HG03139 (cell line): Measurements from ENCODE around the gene ENTHD1.
"Not testable (repeated sequence)": the region's sequence is repeated elsewhere in the genome, so short reads cannot be mapped to it uniquely, and the experiment has no call there.

Source experiments
- ATAC-seq: cut with Tn5 transposase; IDR thresholded peaks from one replicate; pipeline ENCODE4 v1.9.1; 2021; ENCODE audit not compliant: unreplicated experiment

ENTHD1 gene

GRCh38 chr22:39735776-39736175, 157.8 kb downstream of the ENTHD1 start:
- ATAC-seq, result no peak

- ATAC-seq, result no peak
Observed at GRCh38 chr22:39734866-39735265, 158.7 kb downstream of the ENTHD1 start.

DNA sequence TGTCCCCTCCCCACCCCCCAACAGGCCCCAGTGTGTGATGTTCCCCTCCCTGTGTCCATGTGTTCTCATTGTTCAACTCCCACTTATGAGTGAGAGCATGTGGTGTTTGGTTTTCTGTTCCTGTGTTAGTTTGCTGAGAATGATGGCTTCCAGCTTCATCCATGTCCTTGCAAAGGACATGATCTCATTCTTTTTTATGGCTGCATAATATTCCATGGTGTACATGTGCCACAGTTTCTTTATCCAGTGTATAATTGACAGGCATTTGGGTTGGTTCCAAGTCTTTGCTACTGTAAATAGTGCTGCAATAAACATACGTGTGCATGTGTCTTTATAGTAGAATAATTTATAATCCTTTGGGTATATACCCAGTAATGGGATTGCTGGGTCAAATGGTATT, 159.5 kb downstream of the ENTHD1 start:
- ATAC-seq, result not testable (repeated sequence)

GRCh38 chr22:39733191-39733590, 160.4 kb downstream of the ENTHD1 start:
- no peak for ATAC-seq

- ATAC-seq, result no peak
Observed at GRCh38 chr22:39732625-39733024, 160.9 kb downstream of the ENTHD1 start.

GRCh38 chr22:39731881-39732555, 161.5 kb downstream of the ENTHD1 start:
- ATAC-seq, result no peak

DNA sequence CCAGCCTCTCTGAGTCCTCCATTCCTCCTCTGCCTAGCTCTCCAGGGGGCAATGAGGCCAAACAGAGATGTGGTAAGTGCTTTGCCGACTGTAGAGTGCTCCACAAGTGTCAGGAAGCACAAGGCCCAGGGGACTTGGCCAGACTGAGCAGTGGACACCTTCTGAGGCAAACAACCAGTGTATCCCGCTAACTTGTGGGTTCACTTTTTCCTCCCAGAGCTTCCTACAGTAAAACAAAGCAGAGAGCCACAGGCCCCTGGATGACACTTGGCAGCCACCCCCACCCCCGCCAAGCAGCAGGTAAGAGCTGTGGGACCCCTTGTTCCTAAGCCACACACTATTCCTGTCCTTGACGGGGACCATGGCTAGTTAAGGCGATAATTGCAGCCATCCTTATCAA, 162.1 kb downstream of the ENTHD1 start:
- ATAC-seq, result no peak

GRCh38 chr22:39729141-39729934, 164.2 kb downstream of the ENTHD1 start:
- ATAC-seq, result no peak

GRCh38 chr22:39728236-39728860, 165.2 kb downstream of the ENTHD1 start:
- ATAC-seq, result no peak

- ATAC-seq, result no peak
Observed at GRCh38 chr22:39727541-39727940, 166.0 kb downstream of the ENTHD1 start.

DNA sequence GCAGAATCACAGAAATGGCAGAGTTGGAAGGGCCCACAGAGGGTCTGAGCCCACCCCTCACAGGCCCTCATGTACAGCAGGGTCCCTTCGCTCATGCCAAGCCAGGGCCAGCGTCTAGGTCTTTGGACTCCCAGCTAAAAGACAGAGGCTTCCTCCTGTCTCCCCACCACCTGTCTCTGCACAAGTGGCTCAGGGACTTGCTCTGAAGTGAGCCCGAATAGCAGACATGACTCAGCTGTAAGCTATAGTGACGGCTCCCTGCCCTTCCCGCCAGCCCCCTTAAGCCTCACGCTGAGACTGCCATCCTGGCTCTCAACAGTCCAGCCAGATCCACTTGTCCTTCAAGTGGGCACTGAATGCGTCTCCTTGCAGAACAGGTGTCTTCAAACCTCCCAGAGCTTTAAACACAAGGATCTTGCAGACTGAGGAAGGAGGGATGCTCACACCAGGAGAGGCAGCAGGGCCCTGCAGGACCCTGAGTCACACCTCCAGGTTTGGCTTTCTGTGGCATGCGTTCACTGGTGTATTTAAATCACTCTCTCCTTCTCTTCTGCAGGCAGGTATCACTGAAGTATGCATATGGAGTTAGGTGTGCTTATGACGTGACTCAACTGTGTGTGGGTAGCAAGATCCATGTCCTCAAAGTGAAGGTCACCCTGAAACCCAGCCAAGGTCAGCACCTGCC, 168.1 kb downstream of the ENTHD1 start:
- no peak for ATAC-seq

DNA sequence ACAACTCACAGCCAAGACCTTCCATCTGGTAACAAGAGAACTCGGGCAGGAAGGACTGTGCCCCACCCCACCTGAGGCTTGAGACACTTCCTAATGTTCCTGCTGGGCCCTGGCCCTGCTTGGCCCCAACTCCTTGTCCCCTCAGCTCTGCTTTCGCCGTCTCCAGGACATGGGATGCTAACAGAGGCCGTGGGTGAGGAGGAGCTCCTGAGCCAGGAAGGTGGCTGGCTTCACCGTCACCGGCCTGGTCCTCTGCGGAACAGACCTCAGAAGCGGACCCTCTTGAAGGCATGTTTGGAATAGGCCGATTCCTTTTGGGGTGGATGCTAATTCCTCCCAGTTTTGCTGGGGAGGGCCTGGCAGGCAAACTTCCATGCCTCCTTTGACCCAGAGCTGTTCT, 168.7 kb downstream of the ENTHD1 start:
- ATAC-seq, result no peak

- no peak for ATAC-seq
Observed at GRCh38 chr22:39724390-39724789, 169.2 kb downstream of the ENTHD1 start.

DNA sequence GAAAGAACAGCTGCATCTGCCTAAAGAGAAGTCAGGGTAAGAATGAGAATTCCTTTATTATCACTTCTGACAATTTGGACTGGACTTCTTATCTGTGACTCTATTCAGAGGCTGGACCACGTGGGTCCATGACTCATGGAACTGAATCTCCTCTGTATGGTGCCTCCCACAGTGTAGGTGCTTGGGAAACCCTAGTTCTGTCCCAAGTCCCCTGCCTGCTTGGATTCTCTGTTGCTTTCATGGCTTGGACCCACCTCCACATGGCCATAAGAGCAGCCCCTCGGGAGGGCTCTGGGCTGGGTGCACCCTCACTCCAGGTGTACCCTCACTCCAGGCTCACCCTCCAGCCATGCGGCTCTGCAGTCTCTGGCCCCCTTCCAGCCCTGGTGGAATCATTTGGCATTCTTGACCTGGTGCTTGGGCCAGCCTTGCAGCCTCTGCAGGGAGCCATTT, 169.6 kb downstream of the ENTHD1 start:
- ATAC-seq, result no peak

- no peak for ATAC-seq
Observed at GRCh38 chr22:39723463-39723862, 170.1 kb downstream of the ENTHD1 start.

DNA sequence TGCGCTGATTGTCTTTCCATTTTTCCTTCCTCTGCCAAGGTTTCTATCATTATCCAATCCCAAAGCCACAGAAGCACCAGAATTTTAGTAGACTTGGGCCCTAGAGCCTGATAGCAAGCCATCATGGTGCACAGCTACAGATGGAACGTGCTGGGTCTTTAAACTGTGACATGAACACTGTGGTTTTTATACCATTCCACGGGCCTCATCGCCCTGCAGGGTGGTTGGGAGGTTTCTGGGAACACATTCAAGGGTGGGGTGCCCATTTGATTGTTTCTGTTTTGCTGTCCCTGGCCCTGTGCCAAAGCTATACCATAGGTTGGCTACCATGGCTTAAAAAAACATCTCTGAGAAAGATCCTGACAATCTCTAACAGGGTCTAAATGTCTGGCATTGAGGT, 171.1 kb downstream of the ENTHD1 start:
- ATAC-seq, result no peak

DNA sequence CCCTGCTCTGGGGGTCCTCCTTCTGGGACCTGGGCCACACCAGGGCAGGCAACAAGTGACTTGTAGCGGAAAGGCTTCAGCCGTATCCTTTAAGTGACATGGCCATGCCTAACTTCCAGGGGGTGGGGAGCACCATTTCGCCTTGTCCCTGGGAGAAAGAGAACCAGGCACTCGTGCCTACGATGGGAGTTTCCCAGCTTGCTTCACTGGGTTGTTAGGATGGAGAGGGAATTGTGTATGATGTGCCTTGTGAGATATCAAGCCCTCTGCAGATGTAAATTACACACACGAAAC, 171.6 kb downstream of the ENTHD1 start:
- ATAC-seq, result no peak

- ATAC-seq, result no peak
Observed at GRCh38 chr22:39721206-39722031, 172.1 kb downstream of the ENTHD1 start.

DNA sequence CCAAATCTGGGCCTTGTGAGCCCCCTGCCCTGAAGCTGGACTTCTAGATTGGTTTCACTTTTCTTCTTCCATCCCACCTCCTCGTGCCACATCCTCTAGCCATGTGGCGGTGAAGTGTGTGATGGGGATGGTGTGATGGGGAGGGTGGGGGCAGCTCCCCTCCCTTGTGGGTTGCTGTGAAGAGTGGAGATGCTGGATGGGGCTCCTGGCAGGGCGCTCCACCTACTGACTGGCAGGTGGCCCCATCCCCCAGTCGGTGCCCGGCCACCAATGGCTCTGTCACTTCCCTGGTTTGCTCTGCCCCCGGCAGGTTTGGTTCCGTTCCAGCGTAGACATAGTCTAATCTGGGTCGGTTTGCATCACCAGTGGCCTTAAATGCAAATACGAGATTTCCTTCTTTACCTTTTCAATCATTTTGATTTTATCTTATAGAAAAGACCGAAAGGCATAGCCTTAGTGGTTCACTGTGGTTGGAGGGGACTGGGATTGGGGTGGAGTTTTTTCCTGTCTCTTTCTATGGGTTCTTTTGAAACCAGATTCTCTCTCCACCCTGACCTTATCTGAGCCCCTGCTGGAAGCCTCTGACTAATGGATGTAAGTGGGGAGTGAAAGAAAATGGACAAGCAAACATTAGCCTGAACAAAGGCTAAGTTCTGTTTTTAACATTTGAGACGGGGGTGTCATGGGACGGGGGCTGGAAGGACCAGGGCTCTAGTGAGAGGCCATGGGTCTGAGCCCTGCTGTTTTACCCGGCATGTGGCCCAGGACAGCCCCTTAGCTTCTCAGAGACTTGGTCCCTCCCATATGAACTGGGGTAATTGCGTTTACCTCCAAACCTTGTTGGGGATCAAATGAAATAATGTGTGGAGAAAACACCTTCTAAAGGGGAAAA, 173.8 kb downstream of the ENTHD1 start:
- ATAC-seq, result no peak
